ENCODE results near the gene SLC30A2. TPM values are rescaled to one million over a fixed set of nuclear protein-coding genes. Genes with fewer than 3 reads are reported as not detected.

Gene SLC30A2
- total RNA-seq, 3 donors from 2014 or later: 0.16 to 1.3 (median 0.33) TPM

DNA sequence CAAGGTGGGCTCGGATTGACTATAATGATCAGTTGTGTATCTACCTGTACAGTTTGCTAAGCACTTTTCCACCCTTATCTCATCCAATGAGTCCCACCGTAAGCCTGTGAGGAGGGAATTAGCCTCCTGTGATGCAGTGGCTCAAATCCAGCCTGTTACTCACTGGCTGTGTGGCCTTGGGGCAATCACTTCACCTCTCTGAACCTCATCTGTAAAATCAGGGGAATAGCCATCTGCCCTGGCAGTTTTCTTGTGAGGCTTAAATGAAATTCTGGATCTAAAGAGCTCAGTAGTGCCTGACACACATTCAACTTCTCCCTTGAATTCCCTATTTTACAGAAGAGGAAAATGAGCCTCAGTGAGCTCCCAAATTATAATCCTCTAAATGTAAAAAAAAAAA lies 31.7 kb downstream of the SLC30A2 start:
- Histone ChIP-seq H3K27me3 (no peaks in the 10 kb centered on the region), H3K27ac (no peak overlapping the region), H3K4me1 (peaks cover 0 to 4% of the 10 kb centered on the region in 2 donors), H3K4me3 (no peak overlapping the region), H3K36me3 (no peaks in the 10 kb centered on the region), H3K9me3 (no peaks in the 10 kb centered on the region)
- no peak for DNase-seq (ENCODE audit: low spot score in 2 of 2)
- intact Hi-C loops (cut with DNase I; ENCODE audit: low total_unique reads): no loop called here
- no peak for TF ChIP-seq POLR2AphosphoS5 (IDR thresholded peaks at IDR 0.05)
- TF ChIP-seq, protein P1, sequence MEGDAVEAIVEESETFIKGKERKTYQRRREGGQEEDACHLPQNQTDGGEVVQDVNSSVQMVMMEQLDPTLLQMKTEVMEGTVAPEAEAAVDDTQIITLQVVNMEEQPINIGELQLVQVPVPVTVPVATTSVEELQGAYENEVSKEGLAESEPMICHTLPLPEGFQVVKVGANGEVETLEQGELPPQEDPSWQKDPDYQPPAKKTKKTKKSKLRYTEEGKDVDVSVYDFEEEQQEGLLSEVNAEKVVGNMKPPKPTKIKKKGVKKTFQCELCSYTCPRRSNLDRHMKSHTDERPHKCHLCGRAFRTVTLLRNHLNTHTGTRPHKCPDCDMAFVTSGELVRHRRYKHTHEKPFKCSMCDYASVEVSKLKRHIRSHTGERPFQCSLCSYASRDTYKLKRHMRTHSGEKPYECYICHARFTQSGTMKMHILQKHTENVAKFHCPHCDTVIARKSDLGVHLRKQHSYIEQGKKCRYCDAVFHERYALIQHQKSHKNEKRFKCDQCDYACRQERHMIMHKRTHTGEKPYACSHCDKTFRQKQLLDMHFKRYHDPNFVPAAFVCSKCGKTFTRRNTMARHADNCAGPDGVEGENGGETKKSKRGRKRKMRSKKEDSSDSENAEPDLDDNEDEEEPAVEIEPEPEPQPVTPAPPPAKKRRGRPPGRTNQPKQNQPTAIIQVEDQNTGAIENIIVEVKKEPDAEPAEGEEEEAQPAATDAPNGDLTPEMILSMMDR (IDR thresholded peaks at IDR 0.05): no peak

DNA sequence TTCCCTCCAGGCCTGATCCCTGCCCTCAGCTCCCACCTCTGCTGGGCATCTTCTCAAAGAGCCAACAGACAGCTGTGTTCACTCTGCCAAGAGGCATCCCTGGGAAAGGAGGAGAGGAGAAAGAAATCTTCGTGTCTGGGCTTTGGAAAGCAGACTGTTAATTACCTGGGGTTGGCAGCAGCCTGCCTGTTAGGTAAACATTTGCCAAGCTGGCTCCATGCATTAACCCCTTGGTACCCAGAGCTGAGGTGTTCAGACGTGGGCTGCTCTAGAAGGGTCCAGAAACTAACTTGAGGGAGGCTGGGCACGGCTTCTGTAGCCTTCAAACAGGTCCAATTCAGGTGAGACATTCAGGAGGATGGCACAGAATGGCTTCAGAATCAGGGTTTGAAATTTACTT lies 33.1 kb downstream of the SLC30A2 start:
- no peak overlapping the region for H3K27ac ChIP-seq
- no peaks in the 10 kb centered on the region for H3K9me3 ChIP-seq
- H3K4me1 ChIP-seq: peaks cover 0 to 4% of the 10 kb centered on the region in 2 donors
- no peaks in the 10 kb centered on the region for H3K36me3 ChIP-seq
- TF ChIP-seq POLR2AphosphoS5 (IDR thresholded peaks at IDR 0.05): no peak
- TF ChIP-seq POLR2A (IDR thresholded peaks at IDR 0.05): no peak
- TF ChIP-seq, protein P1 (IDR thresholded peaks at IDR 0.05): no peak
- H3K27me3 ChIP-seq: no peaks in the 10 kb centered on the region
- no peak overlapping the region for H3K4me3 ChIP-seq
- no peak for DNase-seq (ENCODE audit: low spot score in 2 of 2)
- intact Hi-C loops (cut with DNase I; ENCODE audit: low total_unique reads): no loop called here

DNA sequence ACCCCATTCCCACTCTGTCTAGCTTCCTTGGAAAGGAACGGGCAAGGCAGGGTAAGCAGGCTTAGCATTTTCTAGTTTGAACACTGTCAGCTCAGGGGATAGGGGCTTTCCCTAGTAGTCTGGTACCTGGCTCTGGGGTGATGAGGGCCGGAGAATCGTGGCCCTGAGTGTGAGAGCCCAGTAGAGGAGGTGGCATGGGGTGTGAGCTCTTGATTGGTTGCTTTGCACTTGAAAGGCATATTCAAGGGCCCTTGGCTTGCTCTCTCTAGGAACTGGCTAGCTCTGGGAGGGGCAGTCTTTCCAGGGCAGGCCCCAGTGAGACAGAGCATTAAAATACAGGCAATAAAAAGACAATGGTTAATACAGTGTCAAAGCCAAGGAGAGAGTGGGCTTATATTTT lies 35.1 kb downstream of the SLC30A2 start:
- intact Hi-C loops (cut with DNase I; ENCODE audit: low total_unique reads): no loop called here
- Histone ChIP-seq H3K4me3 (no peak overlapping the region), H3K9me3 (no peaks in the 10 kb centered on the region), H3K27me3 (no peaks in the 10 kb centered on the region), H3K36me3 (no peaks in the 10 kb centered on the region), H3K27ac (no peak overlapping the region), H3K4me1 (peaks cover 0 to under 1% of the 10 kb centered on the region in 2 donors)
- no peak for DNase-seq (ENCODE audit: low spot score in 2 of 2)
- no peak for TF ChIP-seq POLR2A (IDR thresholded peaks at IDR 0.05)
- TF ChIP-seq POLR2AphosphoS5 (IDR thresholded peaks at IDR 0.05): no peak
- TF ChIP-seq, protein P1 (IDR thresholded peaks at IDR 0.05): no peak

DNA sequence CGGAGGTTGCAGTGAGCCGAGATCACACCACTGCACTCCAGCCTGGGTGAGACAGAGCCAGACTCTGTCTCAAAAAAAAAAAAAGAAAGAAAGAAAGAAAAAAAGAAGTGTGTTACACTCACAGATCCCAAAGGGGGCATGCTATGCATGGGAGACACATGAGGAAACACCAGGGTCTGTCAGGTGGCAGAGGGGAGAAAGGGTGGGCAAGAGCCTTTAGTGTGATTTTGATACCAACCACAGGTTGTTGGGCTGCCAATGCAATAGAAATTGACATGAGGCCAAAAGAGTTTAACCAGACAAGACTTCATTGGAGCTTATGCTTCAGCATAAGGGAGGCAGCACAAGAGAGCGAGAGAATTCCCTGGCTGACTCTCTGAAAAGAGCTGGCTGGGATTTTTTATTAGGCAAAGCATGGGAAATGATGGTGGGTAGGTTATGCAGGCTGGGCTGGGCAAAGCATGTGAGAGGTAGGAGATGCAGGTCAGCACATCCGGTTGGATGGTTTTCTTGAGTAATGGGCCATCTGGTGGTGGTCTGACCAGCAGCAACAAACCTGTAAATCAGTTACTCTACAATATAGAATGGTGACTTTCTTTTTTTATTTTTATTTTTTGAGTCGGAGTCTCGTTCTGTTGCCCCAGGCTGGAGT lies 36.0 kb downstream of the SLC30A2 start:
- Histone ChIP-seq H3K36me3 (no peaks in the 10 kb centered on the region), H3K27me3 (no peaks in the 10 kb centered on the region), H3K4me3 (no peak overlapping the region), H3K9me3 (no peaks in the 10 kb centered on the region), H3K27ac (no peak overlapping the region), H3K4me1 (peaks cover 0 to 4% of the 10 kb centered on the region in 2 donors)
- no peak for TF ChIP-seq POLR2AphosphoS5 (IDR thresholded peaks at IDR 0.05)
- TF ChIP-seq, protein P1 (IDR thresholded peaks at IDR 0.05): no peak
- no peak for TF ChIP-seq POLR2A (IDR thresholded peaks at IDR 0.05)
- intact Hi-C loops (cut with DNase I; ENCODE audit: low total_unique reads): no loop called here
- no peak for DNase-seq (ENCODE audit: low spot score in 2 of 2)

DNA sequence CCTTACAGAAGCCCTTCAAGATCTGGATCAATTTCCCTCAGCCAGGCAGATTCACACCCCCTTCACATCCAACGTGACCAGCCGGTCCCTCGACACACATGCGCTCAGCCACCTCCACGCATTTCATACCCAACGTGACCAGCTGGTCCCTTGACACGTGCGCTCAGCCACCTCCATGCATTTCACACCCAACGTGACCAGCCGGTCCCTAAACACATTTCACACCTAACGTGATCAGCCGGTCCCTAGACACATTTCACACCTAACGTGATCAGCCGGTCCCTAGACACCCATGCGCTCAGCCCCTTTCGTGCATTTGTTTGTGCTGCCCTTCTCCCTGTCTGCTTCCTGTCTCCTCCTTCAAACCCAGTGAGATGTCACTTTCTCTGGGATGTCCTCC lies 39.2 kb downstream of the SLC30A2 start:
- TF ChIP-seq POLR2AphosphoS5 (IDR thresholded peaks at IDR 0.05): no peak
- TF ChIP-seq POLR2A (IDR thresholded peaks at IDR 0.05): no peak
- TF ChIP-seq, protein P1 (IDR thresholded peaks at IDR 0.05): no peak
- Histone ChIP-seq H3K36me3 (no peaks in the 10 kb centered on the region), H3K27me3 (no peaks in the 10 kb centered on the region), H3K9me3 (no peaks in the 10 kb centered on the region), H3K4me3 (no peak overlapping the region), H3K27ac (no peak overlapping the region), H3K4me1 (peaks cover 0 to 4% of the 10 kb centered on the region in 2 donors)
- intact Hi-C loops (cut with DNase I; ENCODE audit: low total_unique reads): no loop called here
- no peak for DNase-seq (ENCODE audit: low spot score in 2 of 2)
